ENCODE results near the gene USP22. TPM values are rescaled to one million over a fixed set of nuclear protein-coding genes. Genes with fewer than 3 reads are reported as not detected.
"Not testable (repeated sequence)": the region's sequence is repeated elsewhere in the genome, so short reads cannot be mapped to it uniquely, and the experiment has no call there.

USP22 gene
- total RNA-seq, 1 donor from 2014 or later: 147 TPM

GRCh38 chr17:20979792-20980083 lies 63.1 kb downstream of the USP22 start:
- Mint-ChIP-seq H3K4me3 (ENCODE audit: low read depth) (no peak overlapping the region), H3K9me3 (no peaks in the 10 kb centered on the region), H3K27me3 (ENCODE audit: low read depth) (peaks cover 15% of the 10 kb centered on the region), H3K4me1 (ENCODE audit: low read depth) (peaks cover 2% of the 10 kb centered on the region), H3K36me3 (ENCODE audit: low read depth) (no peaks in the 10 kb centered on the region), H3K27ac (no peak overlapping the region)
- intact Hi-C loops (cut with micrococcal nuclease): no loop called here
- DNase-seq (ENCODE audit: low spot score): no peak

- H3K36me3 Mint-ChIP-seq (ENCODE audit: low read depth); H3K4me1 Mint-ChIP-seq (ENCODE audit: low read depth); H3K4me3 Mint-ChIP-seq (ENCODE audit: low read depth); intact Hi-C loops (cut with micrococcal nuclease); DNase-seq (ENCODE audit: low spot score); H3K27ac Mint-ChIP-seq; H3K9me3 Mint-ChIP-seq: not testable (repeated sequence)
- H3K27me3 Mint-ChIP-seq (ENCODE audit: low read depth): peaks cover 20% of the 10 kb centered on the region
Measured at GRCh38 chr17:20979007-20979791, 63.6 kb downstream of the USP22 start.

DNA sequence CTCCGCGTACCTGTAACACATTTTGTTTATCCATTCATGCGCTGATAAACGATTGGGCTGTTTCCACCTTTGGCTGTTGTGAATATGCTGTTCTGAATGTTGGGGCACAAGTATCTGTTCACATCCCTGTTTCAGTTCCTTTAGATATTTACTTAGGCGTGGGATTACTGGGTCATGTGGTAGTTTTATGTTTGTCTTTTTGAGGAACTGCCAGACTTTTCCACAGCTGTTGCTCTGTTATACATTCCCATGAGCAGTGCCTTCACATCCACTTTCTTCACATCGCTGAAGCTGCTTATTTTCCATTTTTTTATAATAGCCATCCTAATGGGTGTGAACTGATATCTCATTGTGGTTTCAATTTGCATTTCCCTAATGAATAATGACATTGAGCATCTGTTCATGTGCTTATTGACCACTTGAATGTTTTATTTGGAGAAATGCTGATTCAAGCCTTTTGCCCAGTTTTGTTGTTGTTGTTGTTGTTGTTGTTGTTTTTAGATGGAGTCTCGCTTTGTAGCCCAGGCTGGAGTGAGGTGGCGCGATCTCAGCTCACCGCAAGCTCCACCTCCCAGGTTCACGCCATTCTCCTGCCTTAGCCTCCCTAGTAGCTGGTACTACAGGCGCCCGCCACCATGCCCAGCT lies 65.1 kb downstream of the USP22 start:
- intact Hi-C loops (cut with micrococcal nuclease); H3K27ac Mint-ChIP-seq; H3K9me3 Mint-ChIP-seq; H3K4me3 Mint-ChIP-seq (ENCODE audit: low read depth); H3K4me1 Mint-ChIP-seq (ENCODE audit: low read depth); DNase-seq (ENCODE audit: low spot score); H3K36me3 Mint-ChIP-seq (ENCODE audit: low read depth): not testable (repeated sequence)
- peaks cover 26% of the 10 kb centered on the region for H3K27me3 Mint-ChIP-seq (ENCODE audit: low read depth)

GRCh38 chr17:20975566-20975965 lies 67.2 kb downstream of the USP22 start:
- DNase-seq (ENCODE audit: low spot score): no peak
- Mint-ChIP-seq H3K27me3 (ENCODE audit: low read depth) (peaks cover 33% of the 10 kb centered on the region), H3K27ac (no peak overlapping the region), H3K4me3 (ENCODE audit: low read depth) (no peak overlapping the region), H3K36me3 (ENCODE audit: low read depth) (no peaks in the 10 kb centered on the region), H3K4me1 (ENCODE audit: low read depth) (peaks cover 2% of the 10 kb centered on the region), H3K9me3 (no peaks in the 10 kb centered on the region)
- intact Hi-C loops (cut with micrococcal nuclease): no loop called here

DNA sequence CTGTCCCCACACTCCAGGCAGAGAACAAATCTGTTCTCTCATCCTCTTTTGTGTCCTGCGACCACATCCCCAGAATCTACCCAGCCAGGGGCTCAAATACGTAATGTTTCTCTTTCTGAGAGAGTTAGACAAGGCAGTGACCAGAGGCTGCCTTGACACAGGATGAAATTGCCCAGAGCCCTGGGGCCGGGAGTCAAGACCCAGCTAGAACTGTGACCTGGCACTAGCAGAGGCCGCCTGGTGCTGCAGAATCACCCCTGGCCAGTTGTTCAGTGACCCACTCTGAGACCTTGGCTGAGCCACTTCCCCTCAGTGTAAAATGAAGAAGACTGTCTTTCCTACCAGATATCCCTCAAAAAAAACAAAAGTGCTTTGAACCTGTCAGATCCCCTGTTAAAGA lies 72.5 kb downstream of the USP22 start:
- Mint-ChIP-seq H3K27ac (no peak overlapping the region), H3K27me3 (ENCODE audit: low read depth) (peaks cover 26% of the 10 kb centered on the region), H3K4me1 (ENCODE audit: low read depth) (no peaks in the 10 kb centered on the region), H3K9me3 (no peaks in the 10 kb centered on the region), H3K4me3 (ENCODE audit: low read depth) (no peak overlapping the region), H3K36me3 (ENCODE audit: low read depth) (no peaks in the 10 kb centered on the region)
- intact Hi-C loops (cut with micrococcal nuclease): no loop called here
- no peak for DNase-seq (ENCODE audit: low spot score)

DNA sequence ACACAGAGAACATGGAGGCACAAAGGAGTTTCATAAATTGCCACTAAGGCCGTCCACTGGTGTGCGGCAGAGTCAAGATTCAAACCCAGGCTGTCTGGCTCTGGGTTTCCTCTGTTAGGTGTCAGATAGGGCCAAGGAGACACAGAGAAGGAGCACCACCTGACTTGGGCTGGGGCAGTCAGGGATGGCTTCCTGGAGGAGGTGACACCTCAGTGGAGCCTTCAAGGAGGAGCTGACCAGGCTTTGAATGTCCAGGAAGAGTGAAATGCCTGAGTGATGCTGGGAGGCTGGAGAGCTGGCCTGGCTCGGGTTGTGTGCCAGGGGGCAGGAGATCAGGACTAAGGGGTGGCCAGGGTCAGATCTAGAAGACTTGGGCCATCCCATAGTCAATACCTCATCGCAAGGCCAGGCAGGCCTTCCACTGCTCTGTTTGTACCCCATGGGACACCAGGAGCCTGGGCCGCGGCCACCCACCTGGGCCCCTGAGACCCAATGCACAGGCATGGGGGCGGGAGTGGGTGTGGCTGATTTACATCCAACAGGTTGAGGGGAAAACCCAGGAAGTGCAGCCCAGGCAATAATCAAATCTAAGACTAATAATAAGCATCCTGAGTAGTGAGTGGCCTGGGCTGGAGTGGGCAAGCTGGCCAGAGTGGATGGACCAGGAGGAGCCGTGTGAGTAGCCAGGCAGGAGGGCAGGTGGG lies 73.7 kb downstream of the USP22 start:
- DNase-seq (ENCODE audit: low spot score): no peak
- Mint-ChIP-seq H3K27ac (no peak overlapping the region), H3K4me3 (ENCODE audit: low read depth) (no peak overlapping the region), H3K9me3 (no peaks in the 10 kb centered on the region), H3K4me1 (ENCODE audit: low read depth) (no peaks in the 10 kb centered on the region), H3K36me3 (ENCODE audit: low read depth) (no peaks in the 10 kb centered on the region), H3K27me3 (ENCODE audit: low read depth) (peaks cover 21% of the 10 kb centered on the region)
- intact Hi-C loops (cut with micrococcal nuclease): no loop called here

DNA sequence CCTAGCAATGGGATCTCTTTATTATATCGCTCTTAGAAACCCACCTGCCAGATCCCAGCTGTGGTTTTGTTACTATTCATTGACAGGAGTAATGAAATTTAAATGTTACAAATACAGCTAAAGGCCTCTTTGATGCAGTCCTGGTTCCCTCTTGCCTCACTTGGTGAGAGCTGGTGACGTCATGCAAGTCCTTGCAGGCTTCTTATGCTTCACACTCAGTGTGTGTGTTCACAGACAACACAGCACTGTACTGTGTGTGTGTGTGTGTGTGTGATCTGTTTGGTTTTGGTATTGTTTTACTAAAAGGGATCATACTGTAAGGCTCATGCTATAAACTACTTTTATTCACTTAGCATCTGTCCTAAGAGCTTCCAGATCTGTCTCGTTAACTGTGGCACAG lies 75.0 kb downstream of the USP22 start:
- no peak for DNase-seq (ENCODE audit: low spot score)
- Mint-ChIP-seq H3K9me3 (no peaks in the 10 kb centered on the region), H3K36me3 (ENCODE audit: low read depth) (no peaks in the 10 kb centered on the region), H3K4me1 (ENCODE audit: low read depth) (no peaks in the 10 kb centered on the region), H3K27ac (no peak overlapping the region), H3K4me3 (ENCODE audit: low read depth) (no peak overlapping the region), H3K27me3 (ENCODE audit: low read depth) (peaks cover 16% of the 10 kb centered on the region)
- intact Hi-C loops (cut with micrococcal nuclease): no loop called here

- Mint-ChIP-seq H3K27me3 (ENCODE audit: low read depth) (peaks cover 16% of the 10 kb centered on the region), H3K27ac (no peak overlapping the region), H3K4me1 (ENCODE audit: low read depth) (no peaks in the 10 kb centered on the region), H3K36me3 (ENCODE audit: low read depth) (no peaks in the 10 kb centered on the region), H3K4me3 (ENCODE audit: low read depth) (no peak overlapping the region), H3K9me3 (no peaks in the 10 kb centered on the region)
- DNase-seq (ENCODE audit: low spot score): no peak
- intact Hi-C loops (cut with micrococcal nuclease): no loop called here
Measured at GRCh38 chr17:20966870-20967269, 75.9 kb downstream of the USP22 start.

GRCh38 chr17:20965492-20965891 lies 77.3 kb downstream of the USP22 start:
- Mint-ChIP-seq H3K4me3 (ENCODE audit: low read depth) (no peak overlapping the region), H3K27ac (no peak overlapping the region), H3K27me3 (ENCODE audit: low read depth) (peaks cover 11% of the 10 kb centered on the region), H3K9me3 (no peaks in the 10 kb centered on the region), H3K4me1 (ENCODE audit: low read depth) (no peaks in the 10 kb centered on the region), H3K36me3 (ENCODE audit: low read depth) (no peaks in the 10 kb centered on the region)
- no peak for DNase-seq (ENCODE audit: low spot score)
- intact Hi-C loops (cut with micrococcal nuclease): no loop called here

DNA sequence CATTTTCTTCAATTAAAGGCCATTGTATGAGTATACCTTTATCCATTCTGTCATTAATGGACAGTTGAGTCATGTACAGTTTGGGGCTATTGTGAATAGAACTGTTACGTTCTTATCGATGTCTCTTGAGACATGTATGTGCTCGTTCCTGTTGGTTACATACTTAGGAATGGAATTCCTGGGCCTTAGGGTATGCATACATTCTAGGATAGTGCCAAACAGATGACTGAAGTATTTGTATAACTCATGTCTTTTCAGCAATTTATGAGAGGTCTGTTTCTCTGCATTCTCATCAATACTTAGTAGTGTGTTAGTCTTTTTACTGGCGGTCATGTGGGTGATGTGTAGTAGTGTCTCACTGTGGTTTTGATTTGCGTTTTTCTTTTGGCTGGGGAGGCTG lies 81.2 kb downstream of the USP22 start:
- Mint-ChIP-seq H3K36me3 (ENCODE audit: low read depth) (no peaks in the 10 kb centered on the region), H3K4me3 (ENCODE audit: low read depth) (no peak overlapping the region), H3K4me1 (ENCODE audit: low read depth) (no peaks in the 10 kb centered on the region), H3K27me3 (ENCODE audit: low read depth) (peaks cover 27% of the 10 kb centered on the region), H3K9me3 (no peaks in the 10 kb centered on the region), H3K27ac (no peak overlapping the region)
- DNase-seq (ENCODE audit: low spot score): no peak
- intact Hi-C loops (cut with micrococcal nuclease): no loop called here

- Mint-ChIP-seq H3K4me1 (ENCODE audit: low read depth) (no peaks in the 10 kb centered on the region), H3K4me3 (ENCODE audit: low read depth) (no peak overlapping the region), H3K9me3 (no peaks in the 10 kb centered on the region), H3K36me3 (ENCODE audit: low read depth) (no peaks in the 10 kb centered on the region), H3K27me3 (ENCODE audit: low read depth) (peaks cover 26% of the 10 kb centered on the region), H3K27ac (no peak overlapping the region)
- no peak for DNase-seq (ENCODE audit: low spot score)
- intact Hi-C loops (cut with micrococcal nuclease): no loop called here
Measured at GRCh38 chr17:20960871-20961270, 81.9 kb downstream of the USP22 start.

DNA sequence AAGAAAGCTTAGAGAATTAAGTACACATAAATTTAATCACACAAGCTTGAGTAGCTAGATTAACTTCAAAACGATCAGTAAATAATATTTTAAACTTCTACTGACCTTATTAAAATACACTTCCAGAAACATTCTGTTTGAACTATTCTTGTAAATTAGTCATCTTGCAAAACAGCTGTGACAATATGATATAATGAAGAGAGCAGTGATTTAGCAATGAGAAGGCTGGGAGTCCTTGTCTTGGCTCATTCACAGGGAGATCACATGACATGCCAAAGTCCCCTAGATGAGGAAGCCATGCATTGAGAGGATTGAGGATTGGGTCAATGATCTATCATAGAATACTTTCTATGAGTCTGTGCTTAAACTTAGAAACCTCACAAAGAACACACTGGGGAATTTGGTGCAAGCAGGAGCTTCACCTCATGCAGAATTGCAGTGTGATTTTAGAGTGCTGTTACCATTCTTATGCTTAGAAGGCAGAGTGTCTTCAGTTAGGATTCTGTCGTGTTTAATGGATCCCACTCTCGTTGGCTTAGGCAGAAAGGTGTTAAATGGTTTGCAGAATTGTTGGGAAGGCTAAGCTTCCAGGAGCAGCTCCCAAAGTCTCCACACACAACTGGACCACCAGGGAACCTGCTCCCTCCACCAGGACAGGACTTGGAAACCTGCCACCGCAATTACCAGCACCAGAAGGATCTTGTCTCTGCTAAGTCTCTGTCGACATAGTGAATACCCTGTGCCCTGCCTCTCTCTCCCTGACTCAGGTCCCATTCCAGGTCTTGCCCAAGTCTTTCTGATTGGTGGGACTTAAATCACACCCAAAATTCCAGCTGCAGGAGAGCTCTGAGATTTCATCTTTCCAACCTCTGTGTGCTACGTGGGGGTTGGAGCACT lies 87.1 kb downstream of the USP22 start:
- H3K9me3 Mint-ChIP-seq: no peaks in the 10 kb centered on the region
- no peaks in the 10 kb centered on the region for H3K36me3 Mint-ChIP-seq (ENCODE audit: low read depth)
- DNase-seq (ENCODE audit: low spot score): no peak
- H3K27ac Mint-ChIP-seq: no peak overlapping the region
- peaks cover 17% of the 10 kb centered on the region for H3K27me3 Mint-ChIP-seq (ENCODE audit: low read depth)
- intact Hi-C loops (cut with micrococcal nuclease): no loop called here
- no peaks in the 10 kb centered on the region for H3K4me1 Mint-ChIP-seq (ENCODE audit: low read depth)
- no peak overlapping the region for H3K4me3 Mint-ChIP-seq (ENCODE audit: low read depth)

All from activated T-helper 2 cell treated with anti-CD3 and anti-CD28 coated beads, Interferon-gamma antibody, Interleukin-2, Interleukin-4, amounts not matched to agents 10 μg/mL and 5 μg/mL and 100 μg/mL, durations not matched to agents 14 hours and 24 hours and 36 hours (primary cell).